Measurements from ENCODE around the gene SOCS1. TPM values are rescaled to one million over a fixed set of nuclear protein-coding genes. Genes with fewer than 3 reads are reported as not detected.
A peak's percentile ranks its signal among the peaks of the same experiment; 100 is the strongest.

Gene SOCS1
- total and polyA plus RNA-seq, 2 experiments from 2014 or later, result 1.4 to 2.3 TPM

- Histone ChIP-seq H3K27me3 (replicated peaks; ENCODE audit: insufficient read depth) (no peaks in the 10 kb centered on the region), H3K27ac (no peak overlapping the region), H2AFZ (no peak overlapping the region), H3K4me1 (ENCODE audit: insufficient read depth) (peaks cover 18% of the 10 kb centered on the region), H3K4me3 (no peak overlapping the region), H3F3A (ENCODE audit: insufficient read depth) (peaks cover 13% of the 10 kb centered on the region), H4K20me1 (ENCODE audit: insufficient read depth) (no peaks in the 10 kb centered on the region), H3K9me3 (ENCODE audit: low read depth) (no peaks in the 10 kb centered on the region), H3K79me2 (ENCODE audit: insufficient read depth) (no peaks in the 10 kb centered on the region), H3K9me2 (ENCODE audit: insufficient read depth) (no peaks in the 10 kb centered on the region), H3K36me3 (ENCODE audit: low read depth) (no peaks in the 10 kb centered on the region), H3K9ac (no peak overlapping the region), H3K4me2 (ENCODE audit: unreplicated experiment) (no peak overlapping the region)
- WGBS, 2 experiments (ENCODE audit: low coverage in 1 of 2, low lambda C conversion rate in 2 of 2, missing lambda C conversion rate in 2 of 2), result 61% methylated on average over 13 of the region's 13 CpGs
- no peak for TF ChIP-seq EZH2 (IDR thresholded peaks at IDR 0.05; ENCODE audit: insufficient read depth, poor library complexity, severe bottlenecking)
- no peak for TF ChIP-seq EZH2phosphoT487 (IDR thresholded peaks at IDR 0.05; ENCODE audit: insufficient read depth, low read depth)
- in situ Hi-C loops (cut with MboI), result no loop called here
- DNase-seq, result peak; percentile 43
Observed at GRCh38 chr16:11205754-11206581, 50.0 kb downstream of the SOCS1 start.

GRCh38 chr16:11205065-11205699, 50.8 kb downstream of the SOCS1 start:
- in situ Hi-C loops (cut with MboI), result no loop called here
- WGBS, 2 experiments (ENCODE audit: low coverage in 1 of 2, low lambda C conversion rate in 2 of 2, missing lambda C conversion rate in 2 of 2), result 93 to 94% methylated on average over 19 of the region's 19 CpGs

DNA sequence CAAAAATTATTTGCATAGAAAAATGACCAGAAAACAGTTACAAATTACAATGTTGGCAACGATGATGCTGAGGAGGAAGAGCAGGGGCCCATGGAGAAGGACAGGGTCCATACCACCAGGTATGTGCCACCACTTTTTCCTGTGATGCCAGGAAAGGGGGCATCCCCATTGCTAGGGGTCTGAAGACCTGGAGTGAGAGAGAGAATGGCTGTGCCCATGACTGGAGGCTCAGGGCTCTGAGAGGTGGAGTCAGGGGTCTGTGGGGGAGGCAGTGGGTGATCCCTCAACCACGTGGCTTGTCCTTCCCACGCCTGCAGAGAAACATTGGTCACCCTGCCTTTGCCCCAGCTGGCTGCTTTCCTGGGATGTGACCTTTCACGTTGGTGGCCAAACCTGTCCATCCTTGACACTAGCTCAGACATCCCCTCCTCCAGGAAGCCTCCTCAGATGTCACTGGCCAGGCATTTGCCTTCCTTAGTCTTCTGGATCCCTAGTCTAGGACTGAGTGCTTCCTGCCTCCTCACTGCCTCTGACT, 51.4 kb downstream of the SOCS1 start:
- Histone ChIP-seq H4K20me1 (ENCODE audit: insufficient read depth) (no peaks in the 10 kb centered on the region), H3K79me2 (ENCODE audit: insufficient read depth) (no peaks in the 10 kb centered on the region), H3K27ac (no peak overlapping the region), H3K4me1 (ENCODE audit: insufficient read depth) (peaks cover 20% of the 10 kb centered on the region), H2AFZ (no peak overlapping the region), H3F3A (ENCODE audit: insufficient read depth) (peaks cover 15% of the 10 kb centered on the region), H3K27me3 (replicated peaks; ENCODE audit: insufficient read depth) (no peaks in the 10 kb centered on the region), H3K9me3 (ENCODE audit: low read depth) (no peaks in the 10 kb centered on the region), H3K9me2 (ENCODE audit: insufficient read depth) (no peaks in the 10 kb centered on the region), H3K36me3 (ENCODE audit: low read depth) (no peaks in the 10 kb centered on the region), H3K4me3 (no peak overlapping the region), H3K4me2 (ENCODE audit: unreplicated experiment) (no peak overlapping the region), H3K9ac (no peak overlapping the region)
- DNase-seq, result no peak
- in situ Hi-C loops (cut with MboI), result no loop called here
- WGBS, 2 experiments (ENCODE audit: low coverage in 1 of 2, low lambda C conversion rate in 2 of 2, missing lambda C conversion rate in 2 of 2), result 77 to 85% methylated on average over 4 of the region's 4 CpGs
- no peak for TF ChIP-seq EZH2phosphoT487 (IDR thresholded peaks at IDR 0.05; ENCODE audit: insufficient read depth, low read depth)
- no peak for TF ChIP-seq EZH2 (IDR thresholded peaks at IDR 0.05; ENCODE audit: insufficient read depth, poor library complexity, severe bottlenecking)

More at GRCh38 chr16:11205065-11205699, 50.8 kb downstream of the SOCS1 start:
- H3K27me3 ChIP-seq (replicated peaks; ENCODE audit: insufficient read depth), result no peaks in the 10 kb centered on the region
- H3K4me3 ChIP-seq, result no peak overlapping the region
- no peaks in the 10 kb centered on the region for H3K9me2 ChIP-seq (ENCODE audit: insufficient read depth)
- H4K20me1 ChIP-seq (ENCODE audit: insufficient read depth), result no peaks in the 10 kb centered on the region
- no peak overlapping the region for H2AFZ ChIP-seq
- H3K27ac ChIP-seq, result no peak overlapping the region
- H3F3A ChIP-seq (ENCODE audit: insufficient read depth), result peaks cover 15% of the 10 kb centered on the region
- TF ChIP-seq EZH2 (IDR thresholded peaks at IDR 0.05; ENCODE audit: insufficient read depth, poor library complexity, severe bottlenecking) (no peak), EZH2phosphoT487 (IDR thresholded peaks at IDR 0.05; ENCODE audit: insufficient read depth, low read depth) (no peak)
- H3K9me3 ChIP-seq (ENCODE audit: low read depth), result no peaks in the 10 kb centered on the region
- H3K79me2 ChIP-seq (ENCODE audit: insufficient read depth), result no peaks in the 10 kb centered on the region
- no peak overlapping the region for H3K4me2 ChIP-seq (ENCODE audit: unreplicated experiment)
- no peak overlapping the region for H3K9ac ChIP-seq
- no peaks in the 10 kb centered on the region for H3K36me3 ChIP-seq (ENCODE audit: low read depth)
- no peak for DNase-seq
- H3K4me1 ChIP-seq (ENCODE audit: insufficient read depth), result peaks cover 20% of the 10 kb centered on the region

Small RNA genes lying within 50 kb of the gene (small RNA-seq; reads per million reads assigned to genes)
- not detected for gene RF00554 (ENCODE audit: low read depth, low replicate concordance)

Other genes starting within 250 kb of the SOCS1 start
- gene TNP2, start 13.1 kb upstream of the SOCS1 start, total RNA-seq (2014; rRNA removed; shearing (Covaris generic)), result not detected in 2 replicates
- not detected in 2 replicates for gene TNP2, start 13.1 kb upstream of the SOCS1 start, polyA plus RNA-seq (2016; fragmentation: Nextera tagmentation; extraction: Ambion mirVana)
- not detected in 2 replicates for gene PRM3, start 17.4 kb upstream of the SOCS1 start, total RNA-seq (2014; rRNA removed; shearing (Covaris generic))
- not detected in 2 replicates for gene PRM3, start 17.4 kb upstream of the SOCS1 start, polyA plus RNA-seq (2016; fragmentation: Nextera tagmentation; extraction: Ambion mirVana)
- gene PRM2, start 20.3 kb upstream of the SOCS1 start, total RNA-seq (2014; rRNA removed; shearing (Covaris generic)), result not detected in 2 replicates
- not detected in 2 replicates for gene PRM2, start 20.3 kb upstream of the SOCS1 start, polyA plus RNA-seq (2016; fragmentation: Nextera tagmentation; extraction: Ambion mirVana)
- not detected in 2 replicates for gene PRM1, start 25.1 kb upstream of the SOCS1 start, total RNA-seq (2014; rRNA removed; shearing (Covaris generic))
- not detected in 2 replicates for gene PRM1, start 25.1 kb upstream of the SOCS1 start, polyA plus RNA-seq (2016; fragmentation: Nextera tagmentation; extraction: Ambion mirVana)
- gene RMI2, start 89.3 kb upstream of the SOCS1 start, total RNA-seq (2014; rRNA removed; shearing (Covaris generic)), result 8.5 and 20.6 TPM in 2 replicates
- 11.9 and 12.8 TPM in 2 replicates for gene RMI2, start 89.3 kb upstream of the SOCS1 start, polyA plus RNA-seq (2016; fragmentation: Nextera tagmentation; extraction: Ambion mirVana)